ENCODE results near the gene OTOP1.
A peak's percentile ranks its signal among the peaks of the same experiment; 100 is the strongest.
"Not testable (repeated sequence)": the region's sequence is repeated elsewhere in the genome, so short reads cannot be mapped to it uniquely, and the experiment has no call there.

The OTOP1 gene, protein sequence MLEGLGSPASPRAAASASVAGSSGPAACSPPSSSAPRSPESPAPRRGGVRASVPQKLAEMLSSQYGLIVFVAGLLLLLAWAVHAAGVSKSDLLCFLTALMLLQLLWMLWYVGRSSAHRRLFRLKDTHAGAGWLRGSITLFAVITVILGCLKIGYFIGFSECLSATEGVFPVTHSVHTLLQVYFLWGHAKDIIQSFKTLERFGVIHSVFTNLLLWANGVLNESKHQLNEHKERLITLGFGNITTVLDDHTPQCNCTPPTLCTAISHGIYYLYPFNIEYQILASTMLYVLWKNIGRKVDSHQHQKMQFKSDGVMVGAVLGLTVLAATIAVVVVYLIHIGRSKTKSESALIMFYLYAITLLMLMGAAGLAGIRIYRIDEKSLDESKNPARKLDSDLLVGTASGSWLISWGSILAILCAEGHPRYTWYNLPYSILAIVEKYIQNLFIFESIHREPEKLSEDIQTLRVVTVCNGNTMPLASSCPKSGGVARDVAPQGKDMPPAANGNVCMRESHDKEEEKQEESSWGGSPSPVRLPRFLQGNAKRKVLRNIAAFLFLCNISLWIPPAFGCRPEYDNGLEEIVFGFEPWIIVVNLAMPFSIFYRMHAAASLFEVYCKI

DNA sequence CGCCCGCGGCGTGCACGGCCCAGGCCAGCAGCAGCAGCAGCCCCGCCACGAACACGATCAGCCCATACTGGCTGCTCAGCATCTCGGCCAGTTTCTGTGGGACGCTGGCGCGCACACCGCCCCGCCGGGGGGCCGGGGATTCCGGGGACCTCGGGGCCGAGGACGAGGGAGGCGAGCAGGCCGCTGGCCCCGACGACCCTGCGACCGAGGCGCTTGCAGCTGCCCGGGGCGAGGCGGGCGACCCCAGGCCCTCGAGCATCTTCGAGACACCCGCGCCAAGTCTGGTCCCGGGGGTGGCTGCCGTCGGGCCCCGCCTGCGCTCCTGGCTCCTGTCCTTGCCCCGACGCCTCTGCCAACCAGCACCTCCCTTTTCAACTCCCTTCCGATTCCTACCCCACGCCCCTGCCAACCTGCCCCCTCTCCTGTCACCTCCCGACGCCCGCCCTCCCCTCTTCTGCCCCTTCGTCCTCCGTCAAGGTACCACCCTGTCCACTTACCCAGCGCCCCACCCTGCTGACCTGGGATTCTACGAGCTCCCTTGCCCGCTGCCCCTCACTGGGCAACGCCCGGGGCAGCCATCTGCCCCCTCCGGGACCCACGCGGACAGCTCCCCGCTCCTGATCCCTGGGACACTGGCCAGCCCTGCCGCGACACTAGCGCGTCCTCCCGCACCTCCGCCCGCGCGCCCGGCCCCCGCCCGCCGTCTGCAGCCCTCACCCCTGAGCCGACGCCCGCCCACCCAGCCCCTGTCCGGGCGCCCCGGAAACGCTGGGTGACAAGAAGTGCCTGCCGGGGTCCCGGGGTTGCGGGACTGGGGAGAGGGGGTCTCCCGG, at the start of gene OTOP1:
Gene OTOP1, minus strand, starts transcription at position 324 of the 833 bp plus-strand sequence. Its CDS starts 65 bp downstream, at position 259.
- Mint-ChIP-seq H3K27ac (no peak within 1 kb of the TSS), H3K4me3 (peak within 1 kb of the TSS; percentile 42), H3K4me1 (peaks cover 10% of the 10 kb centered on the region), H3K9me3 (no peaks in the 10 kb centered on the region), H3K36me3 (no peaks in the 10 kb centered on the region), H3K27me3 (peaks cover 39% of the 10 kb centered on the region)

DNA sequence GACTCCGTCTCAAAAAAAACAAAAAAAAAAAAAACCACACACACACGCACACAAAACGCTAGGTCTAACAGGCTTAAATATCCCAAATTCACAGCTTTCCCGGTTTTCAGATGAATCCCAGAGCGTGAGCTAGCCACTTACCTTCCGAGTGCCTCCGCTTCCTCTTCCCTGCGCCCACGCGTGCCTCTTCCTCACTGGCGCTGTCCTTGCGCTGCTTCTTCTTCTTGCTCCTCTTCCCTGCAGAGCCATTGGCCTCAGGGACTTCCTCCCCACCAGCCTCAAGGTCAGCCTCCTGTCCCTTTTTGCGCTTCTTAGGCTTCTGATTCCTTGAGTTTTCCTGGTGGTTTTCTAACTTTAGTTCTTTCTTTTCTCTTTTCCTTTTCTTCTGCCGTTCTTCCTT, 47.5 kb upstream of the OTOP1 start:
- H3K27ac Mint-ChIP-seq: no peak overlapping the region
- no peak overlapping the region for H3K4me3 Mint-ChIP-seq
- peaks cover 20% of the 10 kb centered on the region for H3K36me3 Mint-ChIP-seq
- H3K4me1 Mint-ChIP-seq: peaks cover 3% of the 10 kb centered on the region
- H3K27me3 Mint-ChIP-seq: no peaks in the 10 kb centered on the region
- H3K9me3 Mint-ChIP-seq: no peaks in the 10 kb centered on the region

DNA sequence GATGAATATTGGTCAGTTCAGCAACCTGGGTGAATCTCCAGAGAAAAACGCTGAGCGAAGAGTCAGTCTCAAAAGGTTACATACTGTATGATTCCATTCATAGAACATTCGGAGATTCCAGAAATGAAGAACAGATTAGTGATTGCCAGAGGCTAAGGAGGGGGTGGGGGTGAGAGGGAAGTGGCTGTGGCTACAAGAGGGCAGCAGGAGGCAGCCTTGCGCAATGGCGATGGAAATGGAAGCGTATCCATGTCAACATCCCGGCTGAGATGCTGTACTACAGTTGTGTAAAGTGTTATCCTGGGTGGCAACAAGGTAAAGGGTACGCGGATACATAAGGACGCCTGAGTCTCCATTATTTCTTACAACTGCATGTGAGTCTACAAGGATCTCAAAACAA, 45.2 kb upstream of the OTOP1 start:
- H3K4me3 Mint-ChIP-seq: no peak overlapping the region
- no peaks in the 10 kb centered on the region for H3K27me3 Mint-ChIP-seq
- H3K4me1 Mint-ChIP-seq: peaks cover 8% of the 10 kb centered on the region
- H3K9me3 Mint-ChIP-seq: no peaks in the 10 kb centered on the region
- no peak overlapping the region for H3K27ac Mint-ChIP-seq
- peaks cover 21% of the 10 kb centered on the region for H3K36me3 Mint-ChIP-seq

DNA sequence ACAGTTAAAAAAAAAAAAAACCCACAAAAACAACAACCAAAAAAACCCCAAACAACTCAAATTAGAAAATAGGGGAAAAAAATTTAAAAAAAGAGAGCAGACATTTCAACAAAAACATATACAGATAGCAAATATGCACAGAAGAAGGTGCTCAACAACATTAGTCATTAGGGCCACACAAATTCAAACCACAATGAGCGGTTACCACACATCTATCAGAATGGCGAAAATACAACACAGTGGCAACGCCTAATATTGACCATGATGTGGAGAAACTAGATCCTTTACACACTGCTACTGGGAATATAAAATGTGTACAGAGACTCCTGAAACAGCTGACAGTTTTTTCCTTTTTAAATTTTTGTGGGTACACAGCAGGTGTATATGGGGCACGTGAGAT, 43.8 kb upstream of the OTOP1 start:
- Mint-ChIP-seq H3K9me3 (no peaks in the 10 kb centered on the region), H3K4me1 (peaks cover 8% of the 10 kb centered on the region), H3K27me3 (no peaks in the 10 kb centered on the region), H3K27ac (peak overlapping the region; percentile 30), H3K36me3 (peaks cover 19% of the 10 kb centered on the region), H3K4me3 (peak overlapping the region; percentile 51)

DNA sequence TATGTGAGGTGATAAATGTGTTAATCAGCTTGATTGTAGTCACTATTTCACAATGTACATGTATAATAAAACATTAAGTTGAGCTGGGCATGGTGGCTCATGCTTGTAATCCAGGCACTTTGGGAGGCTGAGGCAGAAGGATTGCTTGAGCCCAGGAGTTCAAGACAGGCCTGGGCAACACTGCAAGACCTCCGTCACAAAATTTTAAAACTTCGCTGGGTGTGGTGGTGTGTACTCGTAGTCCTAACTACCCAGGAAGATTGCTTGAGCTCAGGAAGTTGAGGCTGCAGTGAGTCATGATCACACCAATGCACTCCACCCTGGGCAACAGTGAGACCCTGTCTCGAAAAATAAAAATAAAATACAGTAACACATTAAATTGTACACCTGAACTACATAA, 43.1 kb upstream of the OTOP1 start:
- Mint-ChIP-seq H3K36me3 (peaks cover 18% of the 10 kb centered on the region), H3K4me1 (peaks cover 8% of the 10 kb centered on the region)

DNA sequence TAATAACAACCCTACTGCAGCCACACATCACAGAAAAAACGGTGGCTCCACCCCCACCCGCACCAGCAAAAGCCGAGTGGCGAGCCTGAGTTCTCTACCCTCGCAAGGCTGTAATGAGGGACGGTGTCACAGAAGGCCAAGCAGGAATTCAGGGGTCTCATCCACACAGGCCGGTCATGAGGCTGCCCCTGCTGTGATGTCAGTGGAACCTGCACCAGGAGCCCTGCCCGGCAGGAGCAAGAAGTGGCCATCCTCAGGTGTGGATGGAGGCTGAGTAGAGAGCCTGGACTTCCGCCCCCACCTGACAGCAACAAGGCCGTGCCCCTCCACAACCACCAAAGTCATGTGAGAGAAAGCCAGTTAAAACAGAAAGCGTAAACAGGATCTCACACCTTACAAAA, 42.6 kb upstream of the OTOP1 start:
- Mint-ChIP-seq H3K27ac (no peak overlapping the region), H3K4me3 (no peak overlapping the region), H3K4me1 (peaks cover 8% of the 10 kb centered on the region), H3K9me3 (no peaks in the 10 kb centered on the region), H3K27me3 (no peaks in the 10 kb centered on the region), H3K36me3 (peaks cover 13% of the 10 kb centered on the region)

More for the DNA sequence above, 43.1 kb upstream of the OTOP1 start:
- no peak overlapping the region for H3K27ac Mint-ChIP-seq
- H3K9me3 Mint-ChIP-seq: no peaks in the 10 kb centered on the region
- no peaks in the 10 kb centered on the region for H3K27me3 Mint-ChIP-seq
- no peak overlapping the region for H3K4me3 Mint-ChIP-seq

DNA sequence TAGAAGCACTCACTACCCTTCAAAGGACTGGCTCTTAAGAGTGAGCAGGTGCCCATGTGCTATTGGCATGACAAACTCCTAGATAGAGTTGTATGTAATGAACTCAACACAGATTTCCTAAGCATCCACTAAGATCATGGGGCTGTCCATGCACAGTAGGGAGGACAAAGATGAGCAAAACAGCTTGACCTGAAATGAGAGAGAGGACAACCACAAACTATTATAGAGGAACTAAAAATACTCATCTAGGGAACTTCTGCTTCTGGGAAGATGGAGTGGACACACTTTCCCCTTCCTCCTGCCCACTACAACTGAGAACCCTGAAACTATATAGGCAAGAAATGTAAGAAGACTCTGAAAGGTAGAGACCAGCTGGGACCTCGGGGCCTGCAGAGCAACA, 42.0 kb upstream of the OTOP1 start:
- H3K27me3 Mint-ChIP-seq: no peaks in the 10 kb centered on the region
- peak overlapping the region; percentile 2 for H3K4me3 Mint-ChIP-seq
- peaks cover 12% of the 10 kb centered on the region for H3K36me3 Mint-ChIP-seq
- H3K9me3 Mint-ChIP-seq: no peaks in the 10 kb centered on the region
- peak overlapping the region; percentile 1 for H3K27ac Mint-ChIP-seq
- peaks cover 8% of the 10 kb centered on the region for H3K4me1 Mint-ChIP-seq

DNA sequence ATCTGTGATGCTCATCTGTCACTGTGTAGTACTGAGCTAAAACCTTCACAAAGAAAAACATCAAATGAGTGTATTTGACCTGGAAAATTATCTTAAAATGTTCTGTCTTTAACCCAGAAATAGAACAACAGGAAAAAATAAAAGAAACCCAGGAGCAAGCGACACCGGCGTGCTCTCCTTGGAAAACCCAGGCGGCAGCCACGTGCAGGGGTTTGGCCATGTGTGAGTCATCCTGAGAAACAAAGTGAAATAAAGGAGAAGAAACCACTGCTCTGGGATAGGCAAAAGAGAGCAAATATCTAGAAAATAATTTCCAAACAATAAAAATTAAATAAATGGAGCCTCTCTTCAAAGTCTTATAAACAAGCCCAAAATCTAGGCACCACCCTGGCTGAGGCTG, 41.3 kb upstream of the OTOP1 start:
- H3K36me3 Mint-ChIP-seq: peaks cover 12% of the 10 kb centered on the region
- H3K4me3 Mint-ChIP-seq: no peak overlapping the region
- no peak overlapping the region for H3K27ac Mint-ChIP-seq
- peaks cover 8% of the 10 kb centered on the region for H3K4me1 Mint-ChIP-seq
- no peaks in the 10 kb centered on the region for H3K9me3 Mint-ChIP-seq
- H3K27me3 Mint-ChIP-seq: no peaks in the 10 kb centered on the region

DNA sequence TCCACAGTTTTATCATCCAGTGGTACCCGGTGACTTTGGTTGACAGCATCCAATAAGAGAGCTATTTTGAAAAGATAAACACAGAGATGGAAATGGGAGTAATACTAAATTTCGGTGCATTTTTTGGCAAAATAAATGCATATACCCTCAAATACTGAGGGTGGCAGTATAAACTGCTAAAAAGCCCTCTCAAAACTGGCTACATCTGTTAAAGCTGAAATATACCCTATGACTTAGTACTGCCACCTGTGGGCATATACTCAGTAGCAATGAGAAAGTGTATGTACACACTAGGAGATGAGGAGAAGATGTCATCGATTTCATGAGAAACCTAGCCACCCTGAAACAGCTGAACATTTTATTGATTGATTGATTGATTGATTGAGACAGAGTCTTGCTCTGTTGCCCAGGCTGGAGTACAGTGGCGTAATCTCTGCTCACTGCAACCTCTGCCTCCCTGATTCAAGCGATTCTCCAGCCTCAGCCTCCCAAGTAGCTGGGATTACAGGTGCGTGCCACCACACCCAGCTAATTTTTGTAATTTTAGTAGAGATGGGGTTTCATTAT, 33.5 kb upstream of the OTOP1 start:
- Mint-ChIP-seq H3K4me3 (no peak overlapping the region), H3K27ac (no peak overlapping the region)

DNA sequence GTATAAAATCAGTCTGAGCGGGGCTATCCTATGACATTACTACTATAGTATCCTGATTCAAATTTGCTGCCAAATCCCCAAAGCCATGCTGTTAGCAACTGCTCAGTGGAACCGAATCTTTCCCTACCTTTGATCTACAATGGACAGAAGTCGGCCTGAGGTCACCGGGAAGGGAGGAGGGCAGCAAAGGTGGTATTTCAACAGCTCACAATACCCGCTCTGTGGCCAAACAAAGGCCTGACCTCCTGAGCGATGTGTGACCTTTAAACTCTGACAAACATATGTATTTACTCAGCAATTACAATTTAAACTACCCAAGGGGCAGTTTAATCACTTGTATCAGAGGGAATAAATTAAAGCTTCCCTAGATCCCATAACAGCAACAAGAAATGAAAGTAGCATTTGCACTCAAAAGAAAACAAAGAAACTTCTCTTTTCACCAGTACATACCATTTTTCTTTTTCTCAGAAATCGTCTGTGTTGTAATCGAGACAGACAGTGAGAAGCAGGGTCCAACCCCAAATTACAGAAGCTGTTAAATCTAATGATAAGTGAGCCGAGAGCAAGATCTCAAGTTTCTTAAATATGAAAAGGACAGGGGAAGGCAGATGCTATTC, 32.9 kb upstream of the OTOP1 start:
- H3K4me1 Mint-ChIP-seq: no peaks in the 10 kb centered on the region
- no peaks in the 10 kb centered on the region for H3K9me3 Mint-ChIP-seq
- no peaks in the 10 kb centered on the region for H3K36me3 Mint-ChIP-seq
- no peaks in the 10 kb centered on the region for H3K27me3 Mint-ChIP-seq
- H3K4me3 Mint-ChIP-seq: no peak overlapping the region
- no peak overlapping the region for H3K27ac Mint-ChIP-seq

More for the DNA sequence above, 33.5 kb upstream of the OTOP1 start:
- Mint-ChIP-seq H3K9me3 (no peaks in the 10 kb centered on the region), H3K4me1 (no peaks in the 10 kb centered on the region), H3K36me3 (no peaks in the 10 kb centered on the region), H3K27me3 (no peaks in the 10 kb centered on the region)

DNA sequence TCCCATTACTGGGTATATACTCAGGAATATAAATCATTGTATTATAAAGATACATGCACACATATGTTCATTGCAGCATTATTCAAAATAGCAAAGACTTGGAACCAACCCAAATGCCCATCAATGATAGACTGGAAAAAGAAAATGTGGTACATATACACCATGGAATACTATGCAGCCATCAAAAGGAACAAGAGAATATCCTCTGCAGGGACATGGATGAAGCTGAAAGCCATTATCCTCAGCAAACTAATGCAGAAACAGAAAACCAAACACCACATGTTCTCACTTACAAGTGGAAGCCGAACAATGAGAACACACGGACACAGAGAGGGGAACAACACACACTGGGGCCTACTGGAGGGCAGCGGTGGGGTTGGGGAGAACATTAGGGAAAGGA, 31.0 kb upstream of the OTOP1 start:
- H3K4me1 Mint-ChIP-seq, H3K9me3 Mint-ChIP-seq, H3K36me3 Mint-ChIP-seq, H3K27ac Mint-ChIP-seq, H3K4me3 Mint-ChIP-seq, H3K27me3 Mint-ChIP-seq: not testable (repeated sequence)

DNA sequence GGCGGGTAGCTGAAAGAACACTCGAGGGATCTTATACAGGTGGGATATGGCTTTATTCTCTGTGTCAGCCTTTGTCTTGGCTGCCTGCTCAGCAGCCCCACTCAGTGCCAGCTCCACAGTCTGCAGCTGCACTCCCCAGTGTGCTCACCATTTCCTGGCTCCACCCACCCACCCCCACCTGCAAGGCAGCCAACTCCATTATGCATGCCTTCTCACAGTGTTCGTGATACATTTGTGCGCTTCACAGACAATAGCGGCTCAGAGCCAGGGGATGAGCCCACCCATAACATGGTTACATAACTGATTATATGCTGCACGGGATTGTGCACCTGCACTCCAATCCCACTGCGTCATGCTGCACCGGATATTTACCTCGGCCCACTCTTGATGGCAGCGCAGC, 30.1 kb upstream of the OTOP1 start:
- no peaks in the 10 kb centered on the region for H3K4me1 Mint-ChIP-seq
- no peak overlapping the region for H3K27ac Mint-ChIP-seq
- H3K4me3 Mint-ChIP-seq: no peak overlapping the region
- no peaks in the 10 kb centered on the region for H3K36me3 Mint-ChIP-seq
- no peaks in the 10 kb centered on the region for H3K27me3 Mint-ChIP-seq
- H3K9me3 Mint-ChIP-seq: no peaks in the 10 kb centered on the region

DNA sequence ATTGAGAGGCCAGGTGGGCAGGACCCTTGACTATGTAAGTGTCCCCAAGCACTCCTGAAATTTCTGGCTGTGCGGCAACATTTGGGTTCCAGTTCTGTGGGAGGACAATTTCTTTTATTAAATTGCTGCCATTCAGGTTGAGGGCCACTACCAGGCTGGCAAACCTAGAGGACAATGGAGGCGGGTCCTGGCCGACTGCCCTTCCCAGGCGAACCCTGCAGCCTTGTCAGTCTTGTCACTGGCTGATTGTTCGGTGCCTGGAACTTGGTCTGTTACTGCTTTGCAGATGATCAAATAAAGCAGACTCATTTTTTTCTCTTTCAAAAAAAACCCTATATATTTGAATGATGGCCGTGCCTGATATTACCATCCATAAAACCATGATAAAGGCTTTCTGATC, 27.9 kb upstream of the OTOP1 start:
- Mint-ChIP-seq H3K36me3 (no peaks in the 10 kb centered on the region), H3K27me3 (no peaks in the 10 kb centered on the region), H3K9me3 (no peaks in the 10 kb centered on the region), H3K27ac (no peak overlapping the region), H3K4me3 (no peak overlapping the region), H3K4me1 (no peaks in the 10 kb centered on the region)

DNA sequence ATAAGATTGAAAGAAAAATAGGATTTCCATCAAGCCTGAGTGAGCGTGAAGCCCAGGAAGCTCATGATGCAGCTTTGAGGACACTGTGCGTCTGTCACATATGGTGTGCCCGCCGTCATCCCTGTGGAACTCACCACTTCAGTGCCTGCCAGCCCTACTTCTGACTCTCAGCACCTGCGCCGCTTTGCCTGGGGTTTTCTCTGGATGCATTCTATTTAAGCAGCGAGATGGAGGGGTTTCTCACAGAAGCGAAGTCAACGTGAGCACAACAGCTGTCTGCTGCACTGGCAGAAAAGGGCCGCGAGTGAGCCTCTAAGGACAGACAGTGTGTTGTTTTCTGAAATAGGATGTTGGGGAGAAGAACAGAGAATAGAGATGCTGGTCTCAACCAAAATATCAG, 27.5 kb upstream of the OTOP1 start:
- Mint-ChIP-seq H3K27me3 (no peaks in the 10 kb centered on the region), H3K27ac (no peak overlapping the region), H3K9me3 (no peaks in the 10 kb centered on the region), H3K36me3 (no peaks in the 10 kb centered on the region), H3K4me1 (no peaks in the 10 kb centered on the region), H3K4me3 (no peak overlapping the region)

DNA sequence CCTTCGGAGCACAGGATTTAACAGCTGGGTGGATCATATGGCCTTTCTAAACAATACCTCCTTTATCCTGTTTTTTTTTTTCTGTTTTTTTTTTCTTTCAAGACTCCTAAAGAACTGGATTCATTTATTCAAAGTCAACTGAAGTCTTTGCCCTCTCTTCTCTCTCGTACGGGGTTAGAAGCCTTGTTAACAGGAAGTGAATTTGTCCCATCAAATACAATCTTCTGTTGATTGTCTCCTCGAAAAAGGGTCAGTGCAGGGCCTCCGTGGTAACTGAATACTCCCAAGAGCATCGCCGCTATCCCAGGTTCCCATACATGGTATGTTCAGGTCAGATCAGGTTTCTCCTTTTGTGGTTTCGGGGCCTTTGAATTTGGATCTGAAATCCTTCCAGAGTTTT, 23.1 kb upstream of the OTOP1 start:
- Mint-ChIP-seq H3K36me3 (peaks cover 11% of the 10 kb centered on the region), H3K9me3 (no peaks in the 10 kb centered on the region), H3K27ac (peak overlapping the region; percentile 38), H3K27me3 (no peaks in the 10 kb centered on the region), H3K4me1 (peaks cover 26% of the 10 kb centered on the region), H3K4me3 (peak overlapping the region; percentile 58)

All from activated naive CD4-positive, alpha-beta T cell treated with anti-CD3 and anti-CD28 coated beads, Interleukin-2, amount 50 U/mL, for 24 hours (primary cell).